ENCODE data around the gene SLC5A12.

SLC5A12 gene

GRCh38 chr11:26677566-26677965 is 44.3 kb downstream of the SLC5A12 start (continued):
- TF ChIP-seq, protein P1, sequence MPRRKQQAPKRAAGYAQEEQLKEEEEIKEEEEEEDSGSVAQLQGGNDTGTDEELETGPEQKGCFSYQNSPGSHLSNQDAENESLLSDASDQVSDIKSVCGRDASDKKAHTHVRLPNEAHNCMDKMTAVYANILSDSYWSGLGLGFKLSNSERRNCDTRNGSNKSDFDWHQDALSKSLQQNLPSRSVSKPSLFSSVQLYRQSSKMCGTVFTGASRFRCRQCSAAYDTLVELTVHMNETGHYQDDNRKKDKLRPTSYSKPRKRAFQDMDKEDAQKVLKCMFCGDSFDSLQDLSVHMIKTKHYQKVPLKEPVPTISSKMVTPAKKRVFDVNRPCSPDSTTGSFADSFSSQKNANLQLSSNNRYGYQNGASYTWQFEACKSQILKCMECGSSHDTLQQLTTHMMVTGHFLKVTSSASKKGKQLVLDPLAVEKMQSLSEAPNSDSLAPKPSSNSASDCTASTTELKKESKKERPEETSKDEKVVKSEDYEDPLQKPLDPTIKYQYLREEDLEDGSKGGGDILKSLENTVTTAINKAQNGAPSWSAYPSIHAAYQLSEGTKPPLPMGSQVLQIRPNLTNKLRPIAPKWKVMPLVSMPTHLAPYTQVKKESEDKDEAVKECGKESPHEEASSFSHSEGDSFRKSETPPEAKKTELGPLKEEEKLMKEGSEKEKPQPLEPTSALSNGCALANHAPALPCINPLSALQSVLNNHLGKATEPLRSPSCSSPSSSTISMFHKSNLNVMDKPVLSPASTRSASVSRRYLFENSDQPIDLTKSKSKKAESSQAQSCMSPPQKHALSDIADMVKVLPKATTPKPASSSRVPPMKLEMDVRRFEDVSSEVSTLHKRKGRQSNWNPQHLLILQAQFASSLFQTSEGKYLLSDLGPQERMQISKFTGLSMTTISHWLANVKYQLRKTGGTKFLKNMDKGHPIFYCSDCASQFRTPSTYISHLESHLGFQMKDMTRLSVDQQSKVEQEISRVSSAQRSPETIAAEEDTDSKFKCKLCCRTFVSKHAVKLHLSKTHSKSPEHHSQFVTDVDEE (CRISPR knock-in tag; IDR thresholded peaks at IDR 0.05) = no peak
- TF ChIP-seq RARB (CRISPR knock-in tag; IDR thresholded peaks at IDR 0.05) = no peak
- TF ChIP-seq CSDC2 (CRISPR knock-in tag; IDR thresholded peaks at IDR 0.05) = no peak
- TF ChIP-seq TCF4 (CRISPR knock-in tag; IDR thresholded peaks at IDR 0.05; ENCODE audit: borderline replicate concordance) = no peak
- TF ChIP-seq ZFP30 (CRISPR knock-in tag; IDR thresholded peaks at IDR 0.05) = no peak
- no peak for TF ChIP-seq BACH2 (CRISPR knock-in tag; IDR thresholded peaks at IDR 0.05; ENCODE audit: borderline replicate concordance)
- no peak for TF ChIP-seq ZFP3 (CRISPR knock-in tag; IDR thresholded peaks at IDR 0.05)

- TF ChIP-seq, protein P1 (CRISPR knock-in tag; IDR thresholded peaks at IDR 0.05) = no peak
- TF ChIP-seq GLIS3 (CRISPR knock-in tag; IDR thresholded peaks at IDR 0.05) (no peak), ZNF8 (CRISPR knock-in tag; IDR thresholded peaks at IDR 0.05) (no peak), ZNF70 (CRISPR knock-in tag; IDR thresholded peaks at IDR 0.05) (no peak), TOX (CRISPR knock-in tag; IDR thresholded peaks at IDR 0.05; ENCODE audit: borderline replicate concordance) (no peak), ZC3H10 (CRISPR knock-in tag; IDR thresholded peaks at IDR 0.05) (no peak), PPARA (CRISPR knock-in tag; IDR thresholded peaks at IDR 0.05; ENCODE audit: borderline replicate concordance) (no peak), ZFP30 (CRISPR knock-in tag; IDR thresholded peaks at IDR 0.05) (no peak), POU6F1 (CRISPR knock-in tag; IDR thresholded peaks at IDR 0.05; ENCODE audit: borderline replicate concordance, low read depth) (no peak), TCF4 (CRISPR knock-in tag; IDR thresholded peaks at IDR 0.05; ENCODE audit: borderline replicate concordance) (no peak), ISL1 (CRISPR knock-in tag; IDR thresholded peaks at IDR 0.05) (no peak), CSDC2 (CRISPR knock-in tag; IDR thresholded peaks at IDR 0.05) (no peak), RARB (CRISPR knock-in tag; IDR thresholded peaks at IDR 0.05) (no peak)
- TF ChIP-seq, protein P2, sequence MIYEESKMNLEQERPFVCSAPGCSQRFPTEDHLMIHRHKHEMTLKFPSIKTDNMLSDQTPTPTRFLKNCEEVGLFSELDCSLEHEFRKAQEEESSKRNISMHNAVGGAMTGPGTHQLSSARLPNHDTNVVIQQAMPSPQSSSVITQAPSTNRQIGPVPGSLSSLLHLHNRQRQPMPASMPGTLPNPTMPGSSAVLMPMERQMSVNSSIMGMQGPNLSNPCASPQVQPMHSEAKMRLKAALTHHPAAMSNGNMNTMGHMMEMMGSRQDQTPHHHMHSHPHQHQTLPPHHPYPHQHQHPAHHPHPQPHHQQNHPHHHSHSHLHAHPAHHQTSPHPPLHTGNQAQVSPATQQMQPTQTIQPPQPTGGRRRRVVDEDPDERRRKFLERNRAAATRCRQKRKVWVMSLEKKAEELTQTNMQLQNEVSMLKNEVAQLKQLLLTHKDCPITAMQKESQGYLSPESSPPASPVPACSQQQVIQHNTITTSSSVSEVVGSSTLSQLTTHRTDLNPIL (CRISPR knock-in tag; IDR thresholded peaks at IDR 0.05; ENCODE audit: low read depth) = no peak
- ATAC-seq = no peak
These were observed 45.2 kb downstream of the SLC5A12 start for GRCh38 chr11:26676641-26677040.

DNA sequence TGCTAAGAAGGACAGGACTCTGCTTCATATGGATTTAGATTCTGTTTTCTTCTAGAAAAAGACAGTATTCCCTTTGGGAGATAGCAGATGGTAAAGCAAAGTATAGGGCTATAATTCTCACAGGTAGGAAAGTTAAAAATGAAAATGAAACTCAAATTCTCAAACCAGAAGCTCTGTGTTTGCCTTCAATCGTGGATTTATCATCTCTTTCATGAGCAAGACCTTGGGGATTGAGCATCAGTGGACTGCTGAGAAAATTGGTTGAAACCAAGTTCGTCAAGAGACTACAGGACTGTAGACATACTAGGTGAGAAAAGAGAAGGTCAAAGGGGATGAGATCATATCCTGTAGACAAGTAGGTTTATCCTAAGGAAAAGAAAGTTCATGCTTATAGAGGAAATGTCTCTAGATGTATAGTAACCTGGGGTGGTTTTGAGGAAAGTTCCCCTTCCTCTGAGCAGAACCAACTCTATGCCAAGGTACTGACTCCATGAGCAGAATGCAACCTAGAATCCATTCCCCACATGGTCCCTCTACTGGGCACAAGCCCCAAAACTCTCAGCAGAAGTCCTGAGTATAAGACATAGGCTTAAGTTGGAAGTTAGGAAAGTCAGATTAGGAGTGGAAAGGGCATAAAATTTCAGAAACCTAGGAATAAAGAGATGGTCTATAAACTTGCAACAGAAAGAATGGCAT is 46.5 kb downstream of the SLC5A12 start:
- no peak for TF ChIP-seq SNAI2 (CRISPR knock-in tag; IDR thresholded peaks at IDR 0.05)
- no peak for ATAC-seq

GRCh38 chr11:26665946-26666345 is 55.9 kb downstream of the SLC5A12 start:
- no peak for ATAC-seq
- TF ChIP-seq ZNF70 (CRISPR knock-in tag; IDR thresholded peaks at IDR 0.05) = no peak
- TF ChIP-seq, protein P3, sequence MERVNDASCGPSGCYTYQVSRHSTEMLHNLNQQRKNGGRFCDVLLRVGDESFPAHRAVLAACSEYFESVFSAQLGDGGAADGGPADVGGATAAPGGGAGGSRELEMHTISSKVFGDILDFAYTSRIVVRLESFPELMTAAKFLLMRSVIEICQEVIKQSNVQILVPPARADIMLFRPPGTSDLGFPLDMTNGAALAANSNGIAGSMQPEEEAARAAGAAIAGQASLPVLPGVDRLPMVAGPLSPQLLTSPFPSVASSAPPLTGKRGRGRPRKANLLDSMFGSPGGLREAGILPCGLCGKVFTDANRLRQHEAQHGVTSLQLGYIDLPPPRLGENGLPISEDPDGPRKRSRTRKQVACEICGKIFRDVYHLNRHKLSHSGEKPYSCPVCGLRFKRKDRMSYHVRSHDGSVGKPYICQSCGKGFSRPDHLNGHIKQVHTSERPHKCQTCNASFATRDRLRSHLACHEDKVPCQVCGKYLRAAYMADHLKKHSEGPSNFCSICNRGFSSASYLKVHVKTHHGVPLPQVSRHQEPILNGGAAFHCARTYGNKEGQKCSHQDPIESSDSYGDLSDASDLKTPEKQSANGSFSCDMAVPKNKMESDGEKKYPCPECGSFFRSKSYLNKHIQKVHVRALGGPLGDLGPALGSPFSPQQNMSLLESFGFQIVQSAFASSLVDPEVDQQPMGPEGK (CRISPR knock-in tag; IDR thresholded peaks at IDR 0.05; ENCODE audit: borderline replicate concordance) = no peak

Measured in SK-N-SH treated with all-trans-retinoic acid at 6 μM for 48 hours (cell line).